GM21723 (cell line): ENCODE measurements around the gene CDKN2D.
"Not testable (repeated sequence)": the region's sequence is repeated elsewhere in the genome, so short reads cannot be mapped to it uniquely, and the experiment has no call there.

Experiments used
- ATAC-seq: cut with Tn5 transposase; IDR thresholded peaks from one replicate; pipeline ENCODE4 v1.9.1; 2021; ENCODE audit warnings: mild to moderate bottlenecking, moderate library complexity; ENCODE audit not compliant: unreplicated experiment

Gene CDKN2D

DNA sequence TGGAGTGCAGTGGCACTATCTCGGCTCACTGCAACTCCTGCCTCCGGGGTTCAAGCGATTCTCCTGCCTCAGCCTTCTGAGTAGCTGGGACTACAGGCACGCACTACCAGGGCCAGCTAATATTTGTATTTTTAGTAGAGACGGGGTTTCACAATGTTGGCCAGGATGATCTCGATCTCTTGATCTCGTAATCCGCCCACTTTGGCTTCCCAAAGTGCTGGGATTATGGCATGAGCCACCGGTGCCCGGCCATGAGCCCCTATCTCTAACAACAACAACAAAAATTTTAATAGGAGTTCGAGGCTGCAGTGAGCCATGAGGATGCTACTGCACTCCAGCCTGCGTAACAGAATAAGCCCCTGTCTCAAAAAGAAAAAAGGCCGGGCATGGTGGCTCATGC, 13.3 kb upstream of the CDKN2D start:
- ATAC-seq: no peak

DNA sequence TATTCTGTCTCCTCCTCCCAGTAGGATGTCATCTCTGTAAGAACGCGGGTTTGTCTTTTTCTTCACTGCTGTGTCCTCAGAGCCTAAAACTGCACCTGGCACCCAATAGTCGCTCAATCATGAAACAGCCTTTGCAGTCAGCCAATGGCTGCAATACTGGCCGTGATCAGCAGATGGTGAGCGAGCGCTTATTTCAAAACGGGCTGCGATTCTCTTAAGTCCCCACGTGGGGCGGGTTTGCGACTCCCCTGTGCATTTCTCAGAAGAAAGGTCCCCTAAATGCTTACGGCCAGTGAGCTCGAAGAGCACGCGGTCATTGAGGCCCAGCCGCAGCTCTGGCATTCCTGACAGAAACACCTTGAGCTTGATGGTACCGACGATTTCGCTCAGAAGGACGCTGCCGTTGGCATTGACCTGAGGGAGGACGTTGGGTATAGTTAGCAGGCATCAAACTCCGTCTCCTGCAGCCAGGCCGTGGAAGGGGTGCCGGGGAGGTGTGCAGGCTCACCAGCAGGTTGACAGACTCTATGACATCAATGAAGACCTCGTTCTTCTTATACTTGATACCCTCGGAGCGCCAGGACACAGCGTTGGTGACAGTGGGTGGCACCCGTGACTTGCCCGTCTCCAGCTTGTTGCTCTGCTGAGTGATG, 12.3 kb upstream of the CDKN2D start:
- ATAC-seq: no peak

DNA sequence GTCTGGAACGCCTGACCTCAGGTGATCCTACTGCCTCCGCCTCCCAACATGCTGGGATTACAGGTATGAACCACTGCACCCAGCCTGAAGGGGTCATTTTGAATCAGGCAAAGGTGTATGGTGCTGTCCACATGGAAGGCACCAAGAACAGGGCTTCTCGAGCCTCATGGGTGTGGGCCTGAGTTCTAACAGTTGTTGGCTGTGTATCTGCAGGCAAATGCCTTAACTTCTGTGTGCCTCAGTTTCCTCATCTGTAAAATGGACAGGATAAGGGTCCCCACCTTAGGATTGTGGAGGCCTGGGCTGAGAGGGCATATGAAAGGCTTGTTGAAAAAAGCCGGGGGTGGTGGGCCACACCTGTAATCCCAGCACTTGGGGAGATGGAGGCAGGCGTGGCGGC, 9.2 kb upstream of the CDKN2D start:
- ATAC-seq: no peak

DNA sequence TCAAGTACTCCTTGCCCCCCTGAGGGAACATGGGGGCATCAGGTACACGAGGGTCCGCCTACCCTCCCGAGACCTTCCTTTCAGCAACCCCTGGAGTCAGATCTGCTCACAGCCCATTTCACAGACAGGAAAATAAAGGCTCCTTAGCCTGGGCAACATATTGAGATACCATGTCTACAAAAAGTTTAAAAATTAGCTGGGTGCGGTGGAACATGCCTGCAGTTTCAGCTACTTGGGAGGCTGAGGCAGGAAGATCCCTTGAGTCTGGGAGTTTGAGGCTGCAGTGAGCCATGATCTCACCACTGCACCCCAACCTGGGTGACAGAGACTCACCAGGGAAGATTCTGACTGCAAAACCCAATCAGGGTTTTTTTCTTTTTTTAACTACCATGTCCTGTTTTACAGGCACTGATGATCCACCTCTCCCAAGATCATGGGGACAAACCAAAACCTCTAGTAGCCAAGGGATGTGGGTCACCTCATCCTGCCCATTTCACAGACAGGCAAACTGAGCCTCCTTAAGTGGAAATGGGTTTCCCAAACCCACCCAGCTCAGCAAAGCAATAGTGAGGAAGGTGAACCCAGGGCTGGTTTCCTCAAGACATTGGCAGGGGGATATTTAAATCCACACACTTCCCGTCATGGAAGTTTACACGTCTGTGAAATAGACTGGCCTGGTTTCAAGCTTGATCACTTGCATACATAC, 6.4 kb upstream of the CDKN2D start:
- no peak for ATAC-seq

DNA sequence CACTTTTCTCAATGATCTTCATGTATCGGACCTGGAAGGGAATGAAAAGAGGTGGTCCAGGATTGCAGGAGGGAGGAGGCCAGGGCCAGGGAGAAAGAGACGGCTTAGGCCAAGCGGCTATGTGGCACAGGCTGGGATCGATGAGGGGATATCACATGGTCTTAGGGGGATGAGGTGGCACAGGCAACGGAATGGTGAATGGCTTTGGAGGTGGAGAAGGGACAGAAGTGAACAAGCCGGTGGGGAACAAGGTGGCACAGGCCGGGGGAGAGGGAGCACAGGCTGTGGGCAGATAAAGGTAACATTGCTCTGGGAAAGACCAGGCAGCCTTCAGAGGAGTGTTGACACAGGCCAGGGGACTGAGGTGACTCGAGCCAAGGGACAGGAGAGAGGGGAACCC, 5.7 kb upstream of the CDKN2D start:
- ATAC-seq: no peak

DNA sequence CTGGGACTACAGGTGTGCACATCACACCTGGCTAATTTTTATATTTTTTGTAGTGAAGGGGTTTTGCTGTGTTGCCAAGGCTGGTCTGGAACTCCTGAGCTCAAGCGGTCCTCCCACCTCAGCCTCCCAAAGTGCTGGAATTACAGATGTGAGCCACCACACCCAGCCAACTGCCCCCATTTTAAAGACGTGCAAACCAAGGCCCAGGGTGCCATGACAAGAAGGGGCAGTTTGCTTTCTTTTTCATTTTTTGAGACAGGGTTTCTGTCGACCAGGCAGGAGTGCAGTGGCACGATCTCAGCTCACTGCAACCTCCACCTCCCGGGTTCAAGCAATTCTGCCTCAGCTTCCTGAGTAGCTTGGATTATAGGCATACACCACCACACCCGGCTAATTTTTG, 5.0 kb upstream of the CDKN2D start:
- ATAC-seq: not testable (repeated sequence)

DNA sequence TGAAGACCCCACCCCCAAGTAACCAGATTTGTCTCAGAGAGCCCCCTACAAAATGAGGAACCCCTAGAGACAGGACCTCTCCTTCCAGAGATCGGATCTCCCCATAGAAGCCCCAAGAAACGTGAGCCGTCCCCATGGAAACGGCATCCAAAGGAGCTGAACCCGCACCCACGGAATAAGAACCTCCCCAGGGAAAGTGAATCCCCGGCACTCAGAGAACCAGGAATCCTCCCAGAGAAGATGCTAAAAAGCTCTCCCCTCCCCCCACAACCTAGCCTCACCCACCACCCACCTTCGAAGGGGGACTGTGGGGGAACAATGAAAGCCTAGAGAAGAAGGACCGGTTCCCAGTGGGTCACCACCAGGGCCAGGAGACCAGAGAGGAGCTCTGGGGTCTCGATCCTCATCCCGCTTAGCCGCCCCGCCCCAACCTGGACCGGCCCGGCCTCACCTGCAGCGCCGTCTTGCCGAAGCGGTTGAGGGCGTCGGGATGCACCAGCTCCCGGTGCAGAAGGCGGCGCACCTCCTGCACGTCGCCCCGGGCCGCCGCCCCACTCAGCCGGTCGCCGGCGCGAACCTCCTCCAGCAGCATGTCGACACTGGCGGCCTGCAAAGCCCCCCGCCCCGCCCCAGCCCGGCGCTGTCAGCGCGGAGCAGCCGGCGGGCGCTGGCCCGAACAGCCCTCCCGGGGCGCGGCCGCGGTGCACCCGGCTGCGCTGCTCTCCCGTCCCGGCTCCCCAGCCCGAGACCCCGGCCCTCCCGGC, 535 bp downstream of the CDKN2D start:
- peak; percentile 9 for ATAC-seq

DNA sequence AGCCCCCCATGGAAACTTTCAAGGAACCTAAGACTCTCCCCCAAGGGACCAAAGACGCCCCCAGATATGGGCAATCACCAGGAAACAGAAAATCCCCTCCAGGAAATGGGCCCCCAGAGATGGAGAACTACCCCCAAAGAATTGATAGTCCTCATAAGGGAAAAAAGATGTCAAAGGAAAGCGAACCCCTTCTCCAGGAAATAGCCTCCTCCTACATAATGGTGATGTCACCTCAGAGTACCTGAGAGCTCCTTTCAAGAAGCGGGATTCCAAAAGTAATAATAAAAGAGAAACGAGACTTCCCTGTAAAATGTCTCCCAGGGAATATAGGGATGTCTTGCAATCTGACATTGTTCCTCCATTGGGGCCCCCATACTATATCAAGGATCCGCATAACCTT, 1.1 kb downstream of the CDKN2D start:
- ATAC-seq: no peak

DNA sequence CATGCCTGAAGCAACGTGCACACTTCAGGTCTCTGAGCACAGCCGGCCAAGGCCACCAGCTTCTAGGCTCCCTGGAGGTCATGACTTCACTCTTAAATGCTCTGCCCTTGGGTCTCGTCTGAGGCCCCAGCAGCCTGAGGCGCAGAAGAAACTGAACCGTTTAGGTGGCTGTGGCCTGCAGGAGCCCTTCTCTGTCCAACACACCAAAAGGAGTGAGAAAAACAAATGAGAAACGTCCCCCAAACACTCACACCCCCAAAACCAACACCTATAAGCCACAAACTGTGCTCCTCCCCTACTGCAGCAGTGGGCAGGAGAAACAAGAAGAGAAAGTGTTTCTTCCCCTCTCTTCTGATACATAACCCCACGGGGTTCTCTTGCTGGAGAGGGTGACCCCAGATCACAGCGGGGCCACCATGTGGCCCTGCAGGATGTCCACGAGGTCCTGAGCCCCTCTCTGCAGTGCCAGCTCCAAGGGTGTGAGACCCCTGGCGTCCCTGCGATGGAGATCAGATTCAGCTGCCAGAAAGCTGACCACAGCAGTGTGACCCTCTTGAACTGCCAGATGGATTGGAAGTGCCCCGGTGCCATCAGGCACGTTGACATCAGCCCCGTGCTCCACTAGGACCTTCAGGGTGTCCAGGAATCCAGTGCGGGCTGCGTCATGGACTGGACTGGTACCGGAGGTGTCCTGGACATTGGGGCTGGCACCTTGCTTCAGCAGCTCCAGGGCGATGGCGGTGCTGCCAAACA, 1.9 kb downstream of the CDKN2D start:
- peak; percentile 21 for ATAC-seq

DNA sequence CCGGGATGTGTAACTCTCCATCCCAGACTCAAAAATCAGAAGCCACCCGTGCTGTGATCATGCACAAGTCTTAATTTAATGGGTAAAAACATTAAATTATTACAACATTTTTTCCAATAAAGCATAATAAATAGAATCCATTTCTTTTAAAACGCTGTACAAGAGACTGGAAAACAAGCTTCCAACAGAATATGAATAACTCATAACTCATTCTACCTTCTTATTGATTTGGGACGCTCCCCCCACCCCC, 2.4 kb downstream of the CDKN2D start:
- ATAC-seq: no peak

DNA sequence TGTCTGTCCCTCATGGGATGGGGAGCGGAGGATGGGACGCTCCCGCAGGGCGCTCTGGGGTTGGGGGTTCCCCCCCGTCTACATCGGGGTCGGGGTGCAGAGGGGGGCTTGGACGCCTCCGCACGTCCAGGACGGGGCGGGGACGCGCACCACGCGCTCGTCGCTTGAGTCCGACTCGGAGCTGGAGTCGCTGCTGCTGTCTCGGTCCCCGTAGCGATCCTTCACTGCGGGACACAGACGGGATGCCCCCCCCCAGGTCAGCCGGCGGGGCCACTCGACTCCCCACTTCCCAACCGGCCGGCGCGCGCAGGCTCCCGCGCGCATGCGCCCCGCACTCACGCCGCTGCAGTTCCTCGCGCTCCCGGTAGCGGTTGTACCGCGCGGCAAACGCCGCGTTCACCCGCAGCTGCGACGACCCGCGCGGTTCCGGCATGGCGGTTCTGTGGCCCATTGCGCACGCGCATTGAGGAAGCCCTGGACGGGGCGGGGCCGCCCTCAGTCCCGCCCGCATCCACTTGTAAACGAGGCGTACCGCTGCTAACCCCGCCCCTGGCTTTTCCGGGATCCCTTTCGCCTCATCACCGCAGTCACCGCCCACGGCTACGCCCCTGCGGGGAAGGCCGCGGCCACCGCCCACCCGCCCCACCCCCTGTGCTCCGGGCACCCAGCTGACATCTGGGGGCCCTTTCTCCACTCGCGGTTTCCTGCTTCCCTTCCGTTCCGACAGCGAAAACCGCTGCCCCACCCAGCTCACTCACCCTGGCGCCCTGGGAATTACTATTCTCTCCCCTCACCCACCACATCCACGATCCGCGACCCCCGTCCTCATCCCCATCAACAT, 3.0 kb downstream of the CDKN2D start, which contains the start of gene KRI1:
Gene KRI1, minus strand, starts transcription at position 444 of the 841 bp plus-strand sequence. Its CDS starts 11 bp downstream, at position 433.
- ATAC-seq: peak; percentile 38

DNA sequence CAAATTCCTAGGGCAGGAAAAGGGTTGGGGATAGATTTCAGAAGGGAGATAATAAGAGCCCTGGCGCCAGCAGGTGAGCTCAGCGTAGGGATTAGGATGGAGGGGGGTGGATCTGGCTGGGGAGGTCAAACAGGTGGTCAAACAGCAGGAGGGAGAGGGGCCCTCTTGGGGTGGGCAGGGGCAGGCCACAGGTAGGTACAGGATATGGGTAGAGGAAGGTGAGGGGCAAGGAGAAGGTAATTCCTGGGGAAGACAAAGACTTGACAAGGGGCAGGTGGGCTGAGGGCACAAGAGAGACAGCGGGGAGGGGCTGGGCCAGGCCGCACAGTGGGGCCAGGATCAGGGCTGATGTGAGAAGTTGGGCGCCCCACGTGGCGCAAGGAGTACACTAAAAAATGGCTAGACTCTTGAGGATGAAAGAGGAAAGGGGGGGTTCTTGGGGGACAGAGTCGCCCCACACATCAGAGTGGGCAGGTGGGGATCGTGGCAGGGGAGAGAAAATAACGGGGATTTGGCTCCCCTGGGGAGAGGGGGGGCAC, 3.7 kb downstream of the CDKN2D start:
- ATAC-seq: no peak

DNA sequence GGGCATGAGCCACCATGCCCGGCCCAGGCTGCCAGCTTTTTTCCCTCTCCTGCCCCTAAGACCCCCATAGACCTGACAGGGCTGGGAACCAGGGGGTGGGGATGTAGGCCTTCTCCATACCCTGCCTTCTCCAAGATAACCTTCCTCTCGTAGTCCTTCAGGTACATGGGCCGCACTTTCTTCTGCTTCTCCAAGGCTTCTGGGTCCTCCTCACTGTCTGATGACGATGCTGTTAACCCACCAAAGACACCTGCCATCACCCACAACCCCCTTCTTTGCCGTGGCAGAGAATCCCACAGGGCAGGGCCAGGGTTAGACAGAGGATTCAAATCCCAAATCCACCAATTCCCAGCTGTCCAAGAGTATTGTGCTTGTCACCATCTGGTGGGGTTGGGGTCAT, 6.2 kb downstream of the CDKN2D start:
- ATAC-seq: no peak

DNA sequence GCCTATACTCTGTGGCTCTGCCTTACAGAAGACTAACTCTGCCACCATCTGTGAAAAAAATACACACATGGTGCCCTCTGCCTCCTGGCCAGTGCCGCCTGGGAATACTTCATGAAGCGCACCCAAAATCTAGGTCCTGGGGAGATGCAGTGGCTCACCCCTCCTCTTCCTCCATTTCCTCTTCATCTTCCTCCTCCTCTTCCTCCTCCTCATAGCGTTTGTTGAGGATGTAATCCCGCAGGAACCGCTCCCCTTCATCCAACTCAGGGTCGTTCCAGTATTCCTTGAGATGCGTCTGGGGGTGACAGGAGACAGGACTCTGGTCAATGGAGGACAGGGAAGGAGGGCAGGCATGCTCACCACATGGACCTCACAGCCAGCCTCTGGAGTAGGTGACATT, 8.6 kb downstream of the CDKN2D start:
- no peak for ATAC-seq

DNA sequence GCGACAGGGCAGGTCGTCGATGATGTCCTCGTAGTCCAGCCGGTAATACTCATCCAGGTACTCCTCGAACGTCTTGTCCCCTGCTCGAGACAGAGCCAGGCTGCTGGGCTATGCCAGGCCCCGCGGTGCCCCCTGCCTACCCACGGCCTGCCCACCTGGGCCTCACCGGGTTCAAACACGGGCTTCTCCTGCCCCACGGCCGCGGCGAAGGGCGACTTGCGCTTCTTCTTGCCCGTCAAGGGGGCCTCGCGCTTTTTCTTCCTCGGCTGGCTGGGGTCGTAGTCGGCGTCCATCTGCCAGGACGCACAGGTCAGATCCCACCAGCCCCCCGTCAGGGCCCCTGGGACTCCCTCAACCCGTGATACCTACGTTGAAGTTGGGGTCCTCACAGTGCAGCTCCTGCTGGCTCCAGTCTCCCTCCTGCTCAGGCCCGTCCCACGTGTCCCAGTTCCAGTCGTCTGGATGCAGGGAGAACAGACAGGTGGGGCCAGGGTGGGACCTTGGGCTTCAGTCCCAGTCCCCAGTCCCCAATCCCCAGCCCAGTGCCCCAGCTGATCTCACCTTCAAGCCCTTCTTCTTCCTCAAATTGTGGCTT, 11.1 kb downstream of the CDKN2D start:
- ATAC-seq: no peak

DNA sequence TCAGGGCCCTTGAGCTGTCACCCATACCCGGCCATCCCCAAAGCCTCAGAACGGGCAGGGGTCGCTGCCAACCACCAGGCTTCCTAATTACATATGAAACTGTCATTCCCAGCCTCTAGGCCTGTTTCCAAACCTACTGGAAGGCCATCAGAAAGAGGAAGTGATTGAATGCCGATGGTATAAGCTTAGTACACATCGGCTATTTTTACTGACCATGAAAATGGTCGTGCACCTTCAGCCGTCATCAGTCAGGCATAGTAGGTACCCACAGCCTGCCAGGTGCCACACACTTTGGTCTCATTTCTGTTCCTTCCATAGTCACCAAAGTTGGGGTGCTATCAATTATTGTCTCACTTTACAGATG, 13.2 kb downstream of the CDKN2D start:
- ATAC-seq: no peak

DNA sequence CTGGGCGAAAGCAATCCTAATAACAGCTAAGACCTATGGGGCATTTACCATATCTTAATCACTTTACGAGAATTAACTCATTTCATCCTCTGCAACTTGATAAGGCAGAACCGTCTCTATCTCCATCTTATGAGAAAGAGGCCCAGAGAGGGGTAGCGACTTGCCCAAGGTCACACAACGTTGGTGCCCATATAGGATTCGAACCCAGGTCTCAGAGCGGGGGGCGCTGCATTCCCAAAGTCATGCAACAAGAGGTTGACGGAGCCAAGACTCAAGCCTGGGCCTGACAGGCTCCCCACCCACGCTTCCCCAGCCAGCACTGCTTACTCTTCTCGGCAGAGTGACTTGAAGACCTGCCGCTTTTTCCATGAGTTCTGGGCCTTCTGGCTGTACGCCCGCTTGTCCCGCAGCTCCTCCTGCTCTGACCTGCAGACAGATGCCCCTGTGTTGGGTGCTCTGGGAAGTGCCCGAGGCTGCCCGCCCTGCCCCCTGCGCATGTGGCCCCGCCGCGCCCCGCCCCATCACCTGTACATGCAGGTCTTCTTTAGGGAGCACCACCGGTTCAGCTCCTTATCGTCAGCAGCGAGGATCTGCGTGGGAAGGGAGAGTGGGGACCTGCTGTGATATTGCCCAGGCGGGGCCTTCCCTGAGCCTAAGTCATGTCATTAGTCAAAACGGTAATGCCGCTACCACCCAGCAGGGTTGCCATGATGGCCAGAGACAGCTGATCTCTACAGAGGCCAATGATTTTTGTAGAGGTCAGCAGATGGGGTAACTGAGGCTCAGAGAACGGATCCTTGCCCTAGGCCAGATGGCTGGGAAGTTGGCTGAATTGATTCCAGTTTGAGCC, 13.8 kb downstream of the CDKN2D start:
- no peak for ATAC-seq

DNA sequence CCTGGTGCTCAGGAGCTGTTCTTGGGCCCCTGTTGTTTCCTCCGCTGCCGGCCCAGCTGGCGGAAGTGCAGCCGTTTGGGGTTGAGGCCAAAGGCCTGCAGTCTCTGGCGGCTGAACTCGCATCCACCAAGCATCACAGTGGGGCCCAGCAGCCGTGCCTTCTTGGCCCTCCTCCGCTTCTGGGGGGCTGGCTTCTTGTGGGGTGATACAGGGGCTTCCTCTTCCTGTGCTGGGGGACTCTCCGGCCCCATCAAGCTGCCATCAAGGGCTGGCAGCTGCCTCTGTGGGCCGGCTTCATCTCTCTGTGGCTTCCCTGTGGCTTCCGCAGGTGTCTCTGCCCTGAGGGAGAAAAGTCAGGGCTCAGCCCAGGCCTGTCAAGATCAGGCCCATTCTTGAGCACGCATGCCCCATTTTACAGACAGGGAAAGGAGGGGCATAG, 14.8 kb downstream of the CDKN2D start:
- ATAC-seq: peak; percentile 64

DNA sequence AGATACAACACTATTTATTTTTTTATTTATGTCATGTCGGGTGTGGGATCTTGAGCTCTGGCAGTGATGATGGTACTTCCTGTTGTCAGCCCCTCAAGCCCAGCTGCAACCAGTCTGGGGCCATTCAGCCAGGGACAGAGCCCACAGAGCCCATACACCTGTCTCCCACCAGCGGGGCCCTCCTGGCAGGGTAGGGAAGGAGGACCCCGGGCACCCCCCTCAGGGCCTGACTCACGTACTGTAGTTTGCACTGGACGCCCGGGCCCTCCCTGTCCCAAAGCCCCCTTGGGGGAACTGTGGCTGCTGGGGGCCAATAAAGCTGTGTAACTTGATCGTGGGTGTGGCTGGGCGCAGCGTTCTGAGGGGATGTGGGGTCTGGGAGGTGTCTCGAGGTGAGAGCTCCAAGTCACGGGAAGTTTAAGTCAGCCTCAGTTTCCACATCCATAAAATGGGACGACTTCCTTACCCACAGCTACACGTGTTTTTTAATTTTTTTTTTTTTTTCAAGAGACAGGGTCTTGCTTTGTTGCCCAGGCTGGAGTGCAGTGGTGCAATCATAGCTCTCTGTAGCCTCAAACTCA, 15.6 kb downstream of the CDKN2D start:
- no peak for ATAC-seq
